ENCODE results near the gene PPP2R5C.

DNA sequence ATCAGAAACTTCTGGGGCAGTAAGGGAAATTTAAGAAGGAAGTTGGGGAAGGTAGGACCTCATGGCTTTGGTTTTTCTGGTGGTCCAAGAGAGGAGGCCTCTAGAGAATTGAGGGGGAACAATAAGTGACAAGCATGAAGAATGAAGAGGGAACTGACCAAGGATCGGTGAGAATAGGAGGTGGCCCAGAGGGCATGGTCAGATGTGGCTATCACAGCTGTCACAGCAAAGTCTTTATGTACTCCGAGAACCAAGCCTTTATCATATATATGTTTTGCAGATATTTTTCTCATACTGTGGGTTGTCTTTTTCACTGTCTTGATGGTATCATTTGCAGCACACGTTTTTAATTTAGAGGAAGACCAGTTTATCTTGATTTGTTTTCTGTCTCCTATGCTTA, 64.3 kb downstream of the PPP2R5C start:
- TF ChIP-seq, protein P1, sequence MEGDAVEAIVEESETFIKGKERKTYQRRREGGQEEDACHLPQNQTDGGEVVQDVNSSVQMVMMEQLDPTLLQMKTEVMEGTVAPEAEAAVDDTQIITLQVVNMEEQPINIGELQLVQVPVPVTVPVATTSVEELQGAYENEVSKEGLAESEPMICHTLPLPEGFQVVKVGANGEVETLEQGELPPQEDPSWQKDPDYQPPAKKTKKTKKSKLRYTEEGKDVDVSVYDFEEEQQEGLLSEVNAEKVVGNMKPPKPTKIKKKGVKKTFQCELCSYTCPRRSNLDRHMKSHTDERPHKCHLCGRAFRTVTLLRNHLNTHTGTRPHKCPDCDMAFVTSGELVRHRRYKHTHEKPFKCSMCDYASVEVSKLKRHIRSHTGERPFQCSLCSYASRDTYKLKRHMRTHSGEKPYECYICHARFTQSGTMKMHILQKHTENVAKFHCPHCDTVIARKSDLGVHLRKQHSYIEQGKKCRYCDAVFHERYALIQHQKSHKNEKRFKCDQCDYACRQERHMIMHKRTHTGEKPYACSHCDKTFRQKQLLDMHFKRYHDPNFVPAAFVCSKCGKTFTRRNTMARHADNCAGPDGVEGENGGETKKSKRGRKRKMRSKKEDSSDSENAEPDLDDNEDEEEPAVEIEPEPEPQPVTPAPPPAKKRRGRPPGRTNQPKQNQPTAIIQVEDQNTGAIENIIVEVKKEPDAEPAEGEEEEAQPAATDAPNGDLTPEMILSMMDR (IDR thresholded peaks at IDR 0.05) = no peak
- TF ChIP-seq POLR2A (IDR thresholded peaks at IDR 0.05) = no peak

All from testis (tissue), 2 donors.